NCI-H69 (cell line): ENCODE results near the gene RFTN1.

Experiments used
- DNase-seq: peaks from one replicate; lab custom pipeline; 2025; lab: John Stamatoyannopoulos, UW

RFTN1 gene

DNA sequence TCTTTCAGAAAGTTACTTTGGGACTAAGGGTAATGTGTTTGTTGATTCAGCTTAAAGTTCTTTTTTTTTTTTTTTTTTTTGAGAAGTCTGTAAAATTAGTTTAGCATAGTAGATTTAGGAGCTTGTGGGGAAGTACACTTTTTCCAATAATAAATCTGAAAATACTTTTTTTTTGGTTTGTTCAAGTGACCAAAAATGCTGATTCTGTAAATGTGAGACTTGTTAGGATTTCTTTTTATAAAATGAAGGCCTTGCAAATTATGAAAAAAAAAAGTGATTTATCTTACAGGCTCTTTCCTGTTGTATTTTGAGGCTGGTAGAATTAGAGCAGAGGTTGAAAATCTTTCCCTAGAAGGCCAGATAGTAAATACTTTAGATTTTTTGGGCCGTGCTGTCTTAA, 240.9 kb downstream of the RFTN1 start:
- DNase-seq, result no peak

DNA sequence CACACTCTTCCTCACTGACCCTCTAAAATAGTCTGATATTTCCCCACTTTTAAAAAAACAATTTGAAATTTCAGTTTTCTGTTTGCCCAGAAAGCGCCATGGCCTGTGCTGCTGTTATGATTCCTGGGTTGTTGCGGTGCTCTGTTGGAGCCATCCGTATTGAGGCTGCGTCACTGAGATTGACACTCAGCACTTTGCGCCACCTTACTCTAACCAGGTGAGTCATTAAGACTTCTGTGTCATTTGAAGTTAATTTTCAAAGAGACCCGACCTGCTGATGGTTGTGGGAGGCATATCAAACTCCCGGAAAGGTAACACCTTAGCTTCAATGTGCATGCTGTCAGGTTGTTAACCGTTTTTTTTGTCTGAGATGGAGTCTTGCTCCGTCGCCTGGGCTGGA, 242.6 kb downstream of the RFTN1 start:
- DNase-seq, result no peak

DNA sequence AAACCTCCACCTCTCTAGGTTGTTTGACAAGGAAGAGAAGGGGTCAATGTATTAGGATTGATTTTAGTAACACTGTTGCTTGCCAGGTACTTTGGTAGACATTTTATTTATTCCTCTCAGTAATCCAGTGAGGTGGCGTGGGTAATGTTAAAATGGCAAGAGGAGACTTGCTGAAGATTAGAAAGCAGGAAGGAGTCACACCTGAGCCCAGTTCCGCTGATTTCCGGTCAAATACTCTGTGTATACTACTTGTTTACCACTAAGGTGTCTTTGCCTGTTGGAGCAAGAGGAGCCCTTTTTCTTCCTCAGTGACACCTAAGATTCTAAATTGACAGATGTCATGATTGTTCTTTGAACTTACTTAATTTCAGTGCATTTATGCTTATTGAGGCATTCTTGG, 246.8 kb downstream of the RFTN1 start:
- DNase-seq, result peak; percentile 1
